ENCODE data around the gene HERPUD1.

The HERPUD1 gene

GRCh38 chr16:56961851-56962281, 29.9 kb downstream of the HERPUD1 start, which contains the start of gene CETP (continued):
- TF ChIP-seq, protein P1, sequence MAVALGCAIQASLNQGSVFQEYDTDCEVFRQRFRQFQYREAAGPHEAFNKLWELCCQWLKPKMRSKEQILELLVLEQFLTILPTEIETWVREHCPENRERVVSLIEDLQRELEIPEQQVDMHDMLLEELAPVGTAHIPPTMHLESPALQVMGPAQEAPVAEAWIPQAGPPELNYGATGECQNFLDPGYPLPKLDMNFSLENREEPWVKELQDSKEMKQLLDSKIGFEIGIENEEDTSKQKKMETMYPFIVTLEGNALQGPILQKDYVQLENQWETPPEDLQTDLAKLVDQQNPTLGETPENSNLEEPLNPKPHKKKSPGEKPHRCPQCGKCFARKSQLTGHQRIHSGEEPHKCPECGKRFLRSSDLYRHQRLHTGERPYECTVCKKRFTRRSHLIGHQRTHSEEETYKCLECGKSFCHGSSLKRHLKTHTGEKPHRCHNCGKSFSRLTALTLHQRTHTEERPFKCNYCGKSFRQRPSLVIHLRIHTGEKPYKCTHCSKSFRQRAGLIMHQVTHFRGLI (tag by site-specific recombination; IDR thresholded peaks at IDR 0.05): no peak

- no peaks in the 10 kb centered on the region for H3K4me1 ChIP-seq (ENCODE audit: control insufficient read depth, insufficient read depth, low read length)
- no peaks in the 10 kb centered on the region for H3K36me3 ChIP-seq (ENCODE audit: control insufficient read depth in 2 of 2, insufficient read depth in 1 of 2, low read length in 2 of 2)
- no peak overlapping the region for H3K4me3 ChIP-seq (ENCODE audit: low read depth, low read length)
- H3K27ac ChIP-seq (ENCODE audit: extremely low read depth, low read depth, low read length): no peak overlapping the region
- H3K9me3 ChIP-seq (ENCODE audit: control insufficient read depth, insufficient read depth, low read depth, low read length): no peaks in the 10 kb centered on the region
- POLR2A ChIA-PET: interaction anchor here (0.8 to 1.1 kb wide), 2 partner anchors 33 to 81 kb away, joined by 3 read pairs; no protein-coding TSS in a partner anchor
- CTCF ChIA-PET: interaction anchor here (0.6 to 3.4 kb wide), 49 partner anchors 8 to 1628 kb away, joined by 3 to 24 read pairs (median 4); partner anchors contain the start of genes CPNE2 and NLRC5
- no peak for TF ChIP-seq ZNF549 (tag by site-specific recombination; IDR thresholded peaks at IDR 0.05)
- TF ChIP-seq, protein P2, sequence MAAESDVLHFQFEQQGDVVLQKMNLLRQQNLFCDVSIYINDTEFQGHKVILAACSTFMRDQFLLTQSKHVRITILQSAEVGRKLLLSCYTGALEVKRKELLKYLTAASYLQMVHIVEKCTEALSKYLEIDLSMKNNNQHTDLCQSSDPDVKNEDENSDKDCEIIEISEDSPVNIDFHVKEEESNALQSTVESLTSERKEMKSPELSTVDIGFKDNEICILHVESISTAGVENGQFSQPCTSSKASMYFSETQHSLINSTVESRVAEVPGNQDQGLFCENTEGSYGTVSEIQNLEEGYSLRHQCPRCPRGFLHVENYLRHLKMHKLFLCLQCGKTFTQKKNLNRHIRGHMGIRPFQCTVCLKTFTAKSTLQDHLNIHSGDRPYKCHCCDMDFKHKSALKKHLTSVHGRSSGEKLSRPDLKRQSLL (tag by site-specific recombination; IDR thresholded peaks at IDR 0.05): 0 out of 2 replicates have a peak, but pooled peaks have one; percentile 8
- TF ChIP-seq ZNF221 (tag by site-specific recombination; IDR thresholded peaks at IDR 0.05; ENCODE audit: borderline replicate concordance): no peak
- no peak for TF ChIP-seq ZNF560 (tag by site-specific recombination; IDR thresholded peaks at IDR 0.05; ENCODE audit: borderline replicate concordance)
- no peak for TF ChIP-seq ZNF23 (tag by site-specific recombination; IDR thresholded peaks at IDR 0.05; ENCODE audit: borderline replicate concordance)
- TF ChIP-seq ZNF837 (tag by site-specific recombination; IDR thresholded peaks at IDR 0.05): no peak
- TF ChIP-seq ZNF473 (tag by site-specific recombination; IDR thresholded peaks at IDR 0.05): no peak
- TF ChIP-seq ZSCAN23 (tag by site-specific recombination; IDR thresholded peaks at IDR 0.05): no peak
- no peak for TF ChIP-seq EGR2 (tag by site-specific recombination; IDR thresholded peaks at IDR 0.05; ENCODE audit: low read depth)
- TF ChIP-seq SP3 (tag by site-specific recombination; IDR thresholded peaks at IDR 0.05): peak; percentile 15; the same call in 1 of the 2 replicates
- no peak for TF ChIP-seq ZNF16 (tag by site-specific recombination; IDR thresholded peaks at IDR 0.05; ENCODE audit: low read depth)
- peak; percentile 64; the same call in 1 of the 2 replicates for TF ChIP-seq ZNF24 (tag by site-specific recombination; IDR thresholded peaks at IDR 0.05)
- TF ChIP-seq ZNF404 (tag by site-specific recombination; IDR thresholded peaks at IDR 0.05): no peak
- no peak for TF ChIP-seq ZNF211 (tag by site-specific recombination; IDR thresholded peaks at IDR 0.05; ENCODE audit: low read depth)
- TF ChIP-seq ZNF18 (tag by site-specific recombination; IDR thresholded peaks at IDR 0.05): no peak
- TF ChIP-seq, protein P3, sequence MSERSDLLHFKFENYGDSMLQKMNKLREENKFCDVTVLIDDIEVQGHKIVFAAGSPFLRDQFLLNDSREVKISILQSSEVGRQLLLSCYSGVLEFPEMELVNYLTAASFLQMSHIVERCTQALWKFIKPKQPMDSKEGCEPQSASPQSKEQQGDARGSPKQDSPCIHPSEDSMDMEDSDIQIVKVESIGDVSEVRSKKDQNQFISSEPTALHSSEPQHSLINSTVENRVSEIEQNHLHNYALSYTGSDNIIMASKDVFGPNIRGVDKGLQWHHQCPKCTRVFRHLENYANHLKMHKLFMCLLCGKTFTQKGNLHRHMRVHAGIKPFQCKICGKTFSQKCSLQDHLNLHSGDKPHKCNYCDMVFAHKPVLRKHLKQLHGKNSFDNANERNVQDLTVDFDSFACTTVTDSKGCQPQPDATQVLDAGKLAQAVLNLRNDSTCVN (tag by site-specific recombination; optimal IDR thresholded peaks at IDR 0.05): peak; percentile 21
- TF ChIP-seq, protein P4, sequence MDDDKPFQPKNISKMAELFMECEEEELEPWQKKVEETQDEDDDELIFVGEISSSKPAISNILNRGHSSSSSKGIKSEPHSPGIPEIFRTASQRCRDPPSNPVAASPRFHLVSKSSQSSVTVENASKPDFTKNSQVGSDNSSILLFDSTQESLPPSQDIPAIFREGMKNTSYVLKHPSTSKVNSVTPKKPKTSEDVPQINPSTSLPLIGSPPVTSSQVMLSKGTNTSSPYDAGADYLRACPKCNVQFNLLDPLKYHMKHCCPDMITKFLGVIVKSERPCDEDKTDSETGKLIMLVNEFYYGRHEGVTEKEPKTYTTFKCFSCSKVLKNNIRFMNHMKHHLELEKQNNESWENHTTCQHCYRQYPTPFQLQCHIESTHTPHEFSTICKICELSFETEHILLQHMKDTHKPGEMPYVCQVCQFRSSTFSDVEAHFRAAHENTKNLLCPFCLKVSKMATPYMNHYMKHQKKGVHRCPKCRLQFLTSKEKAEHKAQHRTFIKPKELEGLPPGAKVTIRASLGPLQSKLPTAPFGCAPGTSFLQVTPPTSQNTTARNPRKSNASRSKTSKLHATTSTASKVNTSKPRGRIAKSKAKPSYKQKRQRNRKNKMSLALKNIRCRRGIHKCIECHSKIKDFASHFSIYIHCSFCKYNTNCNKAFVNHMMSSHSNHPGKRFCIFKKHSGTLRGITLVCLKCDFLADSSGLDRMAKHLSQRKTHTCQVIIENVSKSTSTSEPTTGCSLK (tag by site-specific recombination; IDR thresholded peaks at IDR 0.05): no peak
- TF ChIP-seq ZNF335 (tag by site-specific recombination; conservative IDR thresholded peaks at IDR 0.05): no peak
- TF ChIP-seq ZNF626 (tag by site-specific recombination; IDR thresholded peaks at IDR 0.05): no peak
- peak; percentile 84 for TF ChIP-seq KLF9 (tag by site-specific recombination; IDR thresholded peaks at IDR 0.05; ENCODE audit: low read depth)
- TF ChIP-seq, protein P5, sequence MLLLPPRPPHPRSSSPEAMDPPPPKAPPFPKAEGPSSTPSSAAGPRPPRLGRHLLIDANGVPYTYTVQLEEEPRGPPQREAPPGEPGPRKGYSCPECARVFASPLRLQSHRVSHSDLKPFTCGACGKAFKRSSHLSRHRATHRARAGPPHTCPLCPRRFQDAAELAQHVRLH (tag by site-specific recombination; IDR thresholded peaks at IDR 0.05): 0 out of 2 replicates have a peak, but pooled peaks have one; percentile 68
- 0 out of 2 replicates have a peak, but pooled peaks have one; percentile 46 for TF ChIP-seq ZNF561 (tag by site-specific recombination; IDR thresholded peaks at IDR 0.05; ENCODE audit: borderline replicate concordance)
- no peak for TF ChIP-seq ZNF175 (tag by site-specific recombination; IDR thresholded peaks at IDR 0.05)
- TF ChIP-seq PRDM1 (tag by site-specific recombination; IDR thresholded peaks at IDR 0.05): no peak
These were observed 32.6 kb downstream of the HERPUD1 start for GRCh38 chr16:56964243-56965148.

Measured in HEK293 (cell line).